OCI-LY3 (cell line): ENCODE results near the gene PSME2.

Source experiments
- CTCF ChIP-seq: fragments of 200-600, 300-600 bp; sonication (generic); IDR thresholded peaks from 2 replicates; pipeline ENCODE4 v1.5.1; 2014; ENCODE audit warnings: antibody characterized with exemption, low read length, low read depth
- EZH2phosphoT487 ChIP-seq: fragments of 200-600 bp; shearing (Covaris generic); IDR thresholded peaks from 2 replicates; pipeline ENCODE4 v1.6.1; 2018; ENCODE audit warnings: antibody characterized with exemption, mixed run types, low read depth

GRCh38 chr14:24100982-24101494 is 45.4 kb downstream of the PSME2 start:
- TF ChIP-seq CTCF (no peak), EZH2phosphoT487 (no peak)
